Measurements from ENCODE around the gene DHRS1.
A peak's percentile ranks its signal among the peaks of the same experiment; 100 is the strongest.

DHRS1 gene

GRCh38 chr14:24243336-24243836, 56.2 kb downstream of the DHRS1 start:
- no peak for DNase-seq

DNA sequence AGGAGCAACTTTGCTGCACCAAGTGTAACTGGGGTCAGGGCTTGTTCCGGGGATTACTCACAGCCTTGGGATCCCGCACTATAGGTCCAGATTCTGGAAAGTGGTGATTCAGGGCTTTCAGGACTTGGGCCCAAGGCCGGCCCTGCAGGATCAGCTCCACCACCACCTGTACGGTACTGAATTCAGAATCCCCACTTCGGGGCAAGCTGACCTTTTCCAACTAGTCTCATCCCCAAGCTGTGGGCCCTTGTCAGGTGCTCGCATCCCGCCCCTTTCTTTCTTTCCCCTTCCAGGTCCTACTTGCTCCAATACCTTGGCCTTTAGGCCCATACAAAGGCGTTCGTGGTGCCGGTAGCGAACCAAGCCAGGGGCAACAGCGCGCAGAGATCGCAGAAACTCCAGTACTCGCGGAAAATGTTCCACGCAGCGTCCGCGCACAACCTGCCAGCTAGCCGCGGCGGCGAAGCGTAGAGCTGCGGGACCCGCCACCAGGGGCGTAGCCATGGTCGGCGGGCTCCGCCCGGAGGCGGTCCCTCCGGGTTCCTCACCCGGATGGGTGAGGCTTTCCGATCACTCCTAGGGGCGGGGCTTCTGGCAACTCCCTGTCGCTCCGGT, 57.6 kb downstream of the DHRS1 start:
- peak; percentile 98 for DNase-seq

Data from NCI-H1694 treated with DMSO at 0.1 percent for 48 hours (cell line).